Measurements from ENCODE around the gene PDE6D. TPM values are rescaled to one million over a fixed set of nuclear protein-coding genes. Genes with fewer than 3 reads are reported as not detected.

Gene PDE6D
- total and polyA plus RNA-seq, 2 experiments from 2014 or later: 35.2 to 55.6 TPM

GRCh38 chr2:231803501-231804138, 22.5 kb upstream of the PDE6D start:
- Mint-ChIP-seq H3K27me3 (ENCODE audit: insufficient read depth, low read depth, poor library complexity) (peaks cover 3% of the 10 kb centered on the region), H3K27ac (no peak overlapping the region), H3K9me3 (no peaks in the 10 kb centered on the region), H3K4me3 (no peak overlapping the region), H3K4me1 (peaks cover 10% of the 10 kb centered on the region), H3K36me3 (ENCODE audit: low read depth) (peaks cover 36% of the 10 kb centered on the region)
- Histone ChIP-seq H2AFZ (no peak overlapping the region), H4K20me1 (replicated peaks; ENCODE audit: insufficient read depth) (peaks cover 28% of the 10 kb centered on the region), H3K36me3 (ENCODE audit: insufficient read depth) (peaks cover 13% of the 10 kb centered on the region), H3K27me3 (ENCODE audit: insufficient read depth) (no peaks in the 10 kb centered on the region), H3K27ac (ENCODE audit: low read depth) (0 out of 2 replicates have a peak overlapping the region, but pooled peaks have one; percentile 19), H3K4me3 (no peak overlapping the region), H3K79me2 (replicated peaks; ENCODE audit: insufficient read depth) (peaks cover 12% of the 10 kb centered on the region; the same call in 1 of the 2 replicates), H3K4me1 (ENCODE audit: insufficient read depth) (0 out of 2 replicates have a peak, but pooled peaks cover 4% of the 10 kb centered on the region), H3K4me2 (no peak overlapping the region), H3K9me2 (ENCODE audit: insufficient read depth) (no peaks in the 10 kb centered on the region), H3F3A (replicated peaks; ENCODE audit: low read depth) (0 out of 2 replicates have a peak, but pooled peaks cover 2% of the 10 kb centered on the region)
- ATAC-seq (no peak), DNase-seq (ENCODE audit: low spot score) (no peak)
- TF ChIP-seq, protein P1, sequence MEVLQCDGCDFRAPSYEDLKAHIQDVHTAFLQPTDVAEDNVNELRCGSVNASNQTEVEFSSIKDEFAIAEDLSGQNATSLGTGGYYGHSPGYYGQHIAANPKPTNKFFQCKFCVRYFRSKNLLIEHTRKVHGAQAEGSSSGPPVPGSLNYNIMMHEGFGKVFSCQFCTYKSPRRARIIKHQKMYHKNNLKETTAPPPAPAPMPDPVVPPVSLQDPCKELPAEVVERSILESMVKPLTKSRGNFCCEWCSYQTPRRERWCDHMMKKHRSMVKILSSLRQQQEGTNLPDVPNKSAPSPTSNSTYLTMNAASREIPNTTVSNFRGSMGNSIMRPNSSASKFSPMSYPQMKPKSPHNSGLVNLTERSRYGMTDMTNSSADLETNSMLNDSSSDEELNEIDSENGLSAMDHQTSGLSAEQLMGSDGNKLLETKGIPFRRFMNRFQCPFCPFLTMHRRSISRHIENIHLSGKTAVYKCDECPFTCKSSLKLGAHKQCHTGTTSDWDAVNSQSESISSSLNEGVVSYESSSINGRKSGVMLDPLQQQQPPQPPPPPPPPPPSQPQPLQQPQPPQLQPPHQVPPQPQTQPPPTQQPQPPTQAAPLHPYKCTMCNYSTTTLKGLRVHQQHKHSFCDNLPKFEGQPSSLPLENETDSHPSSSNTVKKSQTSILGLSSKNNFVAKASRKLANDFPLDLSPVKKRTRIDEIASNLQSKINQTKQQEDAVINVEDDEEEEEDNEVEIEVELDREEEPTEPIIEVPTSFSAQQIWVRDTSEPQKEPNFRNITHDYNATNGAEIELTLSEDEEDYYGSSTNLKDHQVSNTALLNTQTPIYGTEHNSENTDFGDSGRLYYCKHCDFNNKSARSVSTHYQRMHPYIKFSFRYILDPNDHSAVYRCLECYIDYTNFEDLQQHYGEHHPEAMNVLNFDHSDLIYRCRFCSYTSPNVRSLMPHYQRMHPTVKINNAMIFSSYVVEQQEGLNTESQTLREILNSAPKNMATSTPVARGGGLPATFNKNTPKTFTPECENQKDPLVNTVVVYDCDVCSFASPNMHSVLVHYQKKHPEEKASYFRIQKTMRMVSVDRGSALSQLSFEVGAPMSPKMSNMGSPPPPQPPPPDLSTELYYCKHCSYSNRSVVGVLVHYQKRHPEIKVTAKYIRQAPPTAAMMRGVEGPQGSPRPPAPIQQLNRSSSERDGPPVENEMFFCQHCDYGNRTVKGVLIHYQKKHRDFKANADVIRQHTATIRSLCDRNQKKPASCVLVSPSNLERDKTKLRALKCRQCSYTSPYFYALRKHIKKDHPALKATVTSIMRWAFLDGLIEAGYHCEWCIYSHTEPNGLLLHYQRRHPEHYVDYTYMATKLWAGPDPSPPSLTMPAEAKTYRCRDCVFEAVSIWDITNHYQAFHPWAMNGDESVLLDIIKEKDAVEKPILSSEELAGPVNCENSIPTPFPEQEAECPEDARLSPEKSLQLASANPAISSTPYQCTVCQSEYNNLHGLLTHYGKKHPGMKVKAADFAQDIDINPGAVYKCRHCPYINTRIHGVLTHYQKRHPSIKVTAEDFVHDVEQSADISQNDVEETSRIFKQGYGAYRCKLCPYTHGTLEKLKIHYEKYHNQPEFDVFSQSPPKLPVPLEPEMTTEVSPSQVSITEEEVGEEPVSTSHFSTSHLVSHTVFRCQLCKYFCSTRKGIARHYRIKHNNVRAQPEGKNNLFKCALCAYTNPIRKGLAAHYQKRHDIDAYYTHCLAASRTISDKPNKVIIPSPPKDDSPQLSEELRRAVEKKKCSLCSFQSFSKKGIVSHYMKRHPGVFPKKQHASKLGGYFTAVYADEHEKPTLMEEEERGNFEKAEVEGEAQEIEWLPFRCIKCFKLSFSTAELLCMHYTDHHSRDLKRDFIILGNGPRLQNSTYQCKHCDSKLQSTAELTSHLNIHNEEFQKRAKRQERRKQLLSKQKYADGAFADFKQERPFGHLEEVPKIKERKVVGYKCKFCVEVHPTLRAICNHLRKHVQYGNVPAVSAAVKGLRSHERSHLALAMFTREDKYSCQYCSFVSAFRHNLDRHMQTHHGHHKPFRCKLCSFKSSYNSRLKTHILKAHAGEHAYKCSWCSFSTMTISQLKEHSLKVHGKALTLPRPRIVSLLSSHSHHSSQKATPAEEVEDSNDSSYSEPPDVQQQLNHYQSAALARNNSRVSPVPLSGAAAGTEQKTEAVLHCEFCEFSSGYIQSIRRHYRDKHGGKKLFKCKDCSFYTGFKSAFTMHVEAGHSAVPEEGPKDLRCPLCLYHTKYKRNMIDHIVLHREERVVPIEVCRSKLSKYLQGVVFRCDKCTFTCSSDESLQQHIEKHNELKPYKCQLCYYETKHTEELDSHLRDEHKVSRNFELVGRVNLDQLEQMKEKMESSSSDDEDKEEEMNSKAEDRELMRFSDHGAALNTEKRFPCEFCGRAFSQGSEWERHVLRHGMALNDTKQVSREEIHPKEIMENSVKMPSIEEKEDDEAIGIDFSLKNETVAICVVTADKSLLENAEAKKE (CRISPR knock-in tag; IDR thresholded peaks at IDR 0.05): no peak

DNA sequence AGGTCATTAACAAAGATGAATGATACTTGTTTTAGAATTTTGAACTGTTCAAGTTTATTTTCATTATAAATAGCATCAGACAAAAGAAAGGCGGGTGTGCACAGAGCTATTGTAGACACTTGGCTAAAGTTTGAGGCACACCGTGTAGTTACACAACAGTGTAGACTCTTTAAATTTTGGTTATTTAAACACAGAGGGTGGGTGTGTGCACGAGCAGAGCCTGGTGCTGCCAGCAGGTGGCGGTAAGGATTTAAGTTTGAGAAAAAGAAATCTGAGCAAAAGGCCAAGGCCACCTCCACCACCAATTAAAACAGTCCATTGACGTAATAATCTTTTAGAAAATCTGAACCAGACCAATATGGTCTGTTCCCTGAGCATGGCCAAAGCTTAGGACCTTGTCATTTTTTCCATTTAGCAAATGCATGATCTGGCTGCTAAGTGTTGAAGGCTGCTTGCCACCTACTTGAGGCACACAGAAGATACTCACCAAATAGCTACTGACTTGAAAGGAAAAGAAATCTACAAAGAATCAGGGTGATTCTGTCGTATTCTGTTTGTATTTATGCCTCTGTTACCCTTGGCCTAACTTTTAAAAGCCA, 19.5 kb upstream of the PDE6D start:
- Histone ChIP-seq H3K4me3 (no peak overlapping the region), H3K79me2 (replicated peaks; ENCODE audit: insufficient read depth) (peaks cover 12% of the 10 kb centered on the region), H4K20me1 (replicated peaks; ENCODE audit: insufficient read depth) (peaks cover 28% of the 10 kb centered on the region), H3K36me3 (ENCODE audit: insufficient read depth) (peaks cover 23% of the 10 kb centered on the region; the same call in 1 of the 2 replicates), H3K27me3 (ENCODE audit: insufficient read depth) (no peaks in the 10 kb centered on the region), H3K4me1 (ENCODE audit: insufficient read depth) (0 out of 2 replicates have a peak, but pooled peaks cover 4% of the 10 kb centered on the region), H3K9me2 (ENCODE audit: insufficient read depth) (no peaks in the 10 kb centered on the region), H3K27ac (ENCODE audit: low read depth) (no peak overlapping the region), H3K4me2 (no peak overlapping the region), H2AFZ (no peak overlapping the region), H3F3A (replicated peaks; ENCODE audit: low read depth) (0 out of 2 replicates have a peak, but pooled peaks cover 4% of the 10 kb centered on the region)
- peaks cover 10% of the 10 kb centered on the region for H3K4me1 Mint-ChIP-seq
- H3K36me3 Mint-ChIP-seq (ENCODE audit: low read depth): peaks cover 45% of the 10 kb centered on the region
- H3K27ac Mint-ChIP-seq: no peak overlapping the region
- ATAC-seq (peak; percentile 79), DNase-seq (ENCODE audit: low spot score) (peak; percentile 81)
- no peaks in the 10 kb centered on the region for H3K27me3 Mint-ChIP-seq (ENCODE audit: insufficient read depth, low read depth, poor library complexity)
- H3K9me3 Mint-ChIP-seq: no peaks in the 10 kb centered on the region
- TF ChIP-seq, protein P2, sequence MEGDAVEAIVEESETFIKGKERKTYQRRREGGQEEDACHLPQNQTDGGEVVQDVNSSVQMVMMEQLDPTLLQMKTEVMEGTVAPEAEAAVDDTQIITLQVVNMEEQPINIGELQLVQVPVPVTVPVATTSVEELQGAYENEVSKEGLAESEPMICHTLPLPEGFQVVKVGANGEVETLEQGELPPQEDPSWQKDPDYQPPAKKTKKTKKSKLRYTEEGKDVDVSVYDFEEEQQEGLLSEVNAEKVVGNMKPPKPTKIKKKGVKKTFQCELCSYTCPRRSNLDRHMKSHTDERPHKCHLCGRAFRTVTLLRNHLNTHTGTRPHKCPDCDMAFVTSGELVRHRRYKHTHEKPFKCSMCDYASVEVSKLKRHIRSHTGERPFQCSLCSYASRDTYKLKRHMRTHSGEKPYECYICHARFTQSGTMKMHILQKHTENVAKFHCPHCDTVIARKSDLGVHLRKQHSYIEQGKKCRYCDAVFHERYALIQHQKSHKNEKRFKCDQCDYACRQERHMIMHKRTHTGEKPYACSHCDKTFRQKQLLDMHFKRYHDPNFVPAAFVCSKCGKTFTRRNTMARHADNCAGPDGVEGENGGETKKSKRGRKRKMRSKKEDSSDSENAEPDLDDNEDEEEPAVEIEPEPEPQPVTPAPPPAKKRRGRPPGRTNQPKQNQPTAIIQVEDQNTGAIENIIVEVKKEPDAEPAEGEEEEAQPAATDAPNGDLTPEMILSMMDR (conservative IDR thresholded peaks at IDR 0.05; ENCODE audit: low read depth in 2 of 2): peak; percentile 72 to 97
- TF ChIP-seq POLR2AphosphoS5 (IDR thresholded peaks at IDR 0.05; ENCODE audit: low read depth) (no peak), EZH2 (IDR thresholded peaks at IDR 0.05; ENCODE audit: low read depth, unreplicated experiment) (no peak)
- H3K4me3 Mint-ChIP-seq: no peak overlapping the region

Data from GM23338 (cell line).